IPS DF 4.7 (cell line): ENCODE measurements around the gene KANK2.

Experiments
- DNase-seq: peaks from one replicate; pipeline ENCODE4 v3.0.0-alpha.2; 2013; ENCODE audit warnings: low spot score; ENCODE audit errors: extremely low read depth

The KANK2 gene

DNA sequence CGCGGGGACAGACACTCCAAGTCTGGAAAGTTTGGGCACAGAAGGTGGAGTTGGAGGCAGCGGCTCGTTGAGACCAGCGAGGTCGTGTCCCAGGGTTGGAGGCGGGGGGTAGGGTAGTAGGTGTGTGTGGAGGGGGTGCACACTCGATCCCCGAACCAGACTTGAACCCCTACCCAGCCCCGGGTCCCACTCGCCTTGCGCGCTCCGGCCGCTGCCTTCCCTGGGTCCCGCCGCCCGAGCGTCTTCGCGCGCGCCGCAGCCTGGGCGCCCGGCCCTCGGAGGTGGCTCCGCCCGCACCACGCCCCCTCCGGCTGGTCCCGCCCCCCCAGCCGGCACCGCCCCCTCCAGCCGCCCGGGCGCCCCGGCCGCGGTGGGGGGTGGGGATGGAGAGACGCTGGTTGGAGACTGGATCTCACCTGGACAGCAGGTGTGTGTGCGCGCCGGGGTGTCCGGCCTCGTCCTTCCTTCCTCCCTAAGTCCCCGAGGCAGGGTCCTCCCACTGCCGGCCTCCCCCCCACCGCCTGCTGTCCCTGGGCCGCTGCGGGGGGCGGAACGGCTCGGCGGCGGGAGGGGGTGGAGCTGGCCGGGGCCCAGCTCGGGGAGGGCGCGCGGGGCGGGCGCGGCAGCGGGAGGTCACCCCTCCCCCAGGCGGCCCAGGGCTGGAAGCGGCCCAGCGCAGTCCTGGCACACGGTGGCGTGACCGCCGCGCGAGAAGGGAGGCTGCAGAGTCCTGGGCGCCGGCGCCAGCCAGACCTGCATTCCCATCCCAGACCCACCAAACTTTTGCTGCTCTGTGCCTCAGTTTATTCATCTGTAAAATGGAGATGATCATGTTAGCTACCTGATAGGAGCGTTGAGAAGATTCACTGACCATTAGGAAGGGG lies at the start of gene KANK2:
Gene KANK2 (minus strand): TSS at position 255 of the 884 bp plus-strand sequence. CDS start 3,034 bp downstream, outside the sequence.
- no peak for DNase-seq

- DNase-seq, result no peak
Observed at GRCh38 chr19:11246941-11247340, 49.6 kb upstream of the KANK2 start.

DNA sequence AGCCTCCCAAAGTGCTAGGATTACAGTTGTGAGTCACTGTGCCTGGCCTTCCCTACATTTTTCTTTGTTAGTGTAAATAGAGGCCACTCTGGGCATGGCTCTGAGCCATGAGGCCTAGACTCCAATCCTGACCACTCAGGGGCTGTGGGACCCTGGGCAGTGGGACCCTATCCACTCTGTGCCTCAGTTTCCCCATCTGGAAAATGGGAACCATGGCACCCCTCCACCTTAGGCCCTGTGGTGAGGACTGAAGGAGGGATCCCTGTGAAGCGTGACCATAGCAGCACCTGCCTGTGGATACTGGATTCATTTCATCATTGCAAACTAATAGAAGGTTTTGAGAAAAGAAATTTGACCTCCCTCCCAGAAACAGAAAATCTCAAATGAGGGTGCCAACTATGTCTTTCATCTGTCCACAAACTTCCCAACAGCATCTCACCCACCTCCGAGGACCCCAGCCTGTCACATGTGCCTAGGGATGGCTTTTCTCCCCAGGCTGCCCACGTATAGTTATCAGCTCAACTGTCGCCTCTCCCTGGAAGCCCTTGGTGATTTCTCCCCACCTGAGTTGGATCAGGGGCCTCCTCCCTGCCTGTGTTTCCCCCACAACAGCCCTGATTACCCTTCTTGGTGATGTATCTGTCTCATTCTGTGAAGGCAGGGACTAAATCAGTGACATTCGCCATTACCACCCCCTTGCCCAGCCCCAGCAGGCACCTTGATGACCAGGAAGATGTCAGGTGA lies 47.7 kb upstream of the KANK2 start:
- DNase-seq, result no peak

DNA sequence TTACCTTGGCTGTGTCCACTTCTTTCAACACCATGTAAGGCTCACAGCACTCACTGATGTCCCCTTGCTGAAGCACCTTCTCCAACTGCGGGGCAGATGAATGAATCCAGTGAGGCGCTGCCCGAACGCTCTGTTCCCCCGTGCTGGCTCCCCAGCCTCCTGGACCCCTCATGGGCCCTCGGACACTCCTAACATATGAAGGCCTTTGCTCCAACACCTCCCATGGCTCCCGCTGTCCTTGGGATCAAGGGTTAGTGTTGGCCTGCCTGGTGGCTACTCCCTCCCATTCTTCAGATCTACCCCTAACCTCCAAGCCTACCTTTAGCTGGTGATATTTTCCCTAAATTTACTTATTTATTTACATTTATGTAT lies 46.4 kb upstream of the KANK2 start:
- no peak for DNase-seq

DNA sequence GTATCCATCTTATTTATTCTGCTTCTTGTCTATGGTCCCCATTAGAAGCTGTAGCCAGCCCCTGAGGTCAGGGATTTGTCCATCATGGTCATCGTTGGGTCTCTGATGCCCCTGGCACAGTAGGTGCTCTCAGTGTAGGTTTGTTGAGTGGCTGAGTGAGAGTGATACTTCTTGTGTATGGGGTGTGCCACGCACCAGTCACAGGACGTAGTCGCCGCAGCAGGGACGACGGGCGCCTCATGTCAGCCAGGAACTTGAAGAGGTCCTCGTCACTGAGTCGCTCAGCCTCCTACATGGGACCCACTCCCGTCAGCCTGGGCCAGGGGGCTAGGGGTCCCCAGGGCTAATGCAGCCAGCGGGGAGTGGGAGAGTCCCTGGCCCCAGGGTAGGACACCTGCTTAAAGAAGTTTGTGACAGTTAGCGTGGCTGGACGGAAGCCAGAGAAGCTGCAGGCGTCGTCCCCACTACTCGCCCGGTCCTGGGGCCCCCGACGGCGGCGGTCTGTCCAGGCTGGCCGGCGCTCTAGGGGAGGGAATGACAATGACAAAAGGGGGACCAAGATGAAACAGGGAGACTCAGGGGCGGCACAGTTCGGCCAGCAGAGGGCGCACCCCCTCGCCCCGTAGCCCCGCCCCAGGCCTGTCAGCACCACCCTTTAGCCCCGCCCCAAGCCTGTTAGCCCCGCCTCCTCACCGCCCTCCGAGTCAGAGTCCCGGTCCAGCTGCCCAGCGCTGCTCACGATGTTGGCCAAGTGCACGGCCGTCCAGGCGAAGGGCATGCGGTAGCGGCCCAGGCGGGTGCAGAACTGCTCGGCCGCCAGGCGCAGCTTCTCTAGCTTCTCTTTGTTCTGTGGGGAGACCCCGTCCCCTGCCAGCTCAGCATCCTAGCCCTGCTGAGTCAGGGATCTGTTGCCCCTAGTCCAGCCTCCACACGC lies 45.8 kb upstream of the KANK2 start:
- no peak for DNase-seq

- DNase-seq, result no peak
Observed at GRCh38 chr19:11242025-11242424, 44.7 kb upstream of the KANK2 start.

GRCh38 chr19:11240008-11240444 lies 42.7 kb upstream of the KANK2 start:
- no peak for DNase-seq

- DNase-seq, result no peak
Observed at GRCh38 chr19:11239377-11240000, 42.1 kb upstream of the KANK2 start, which contains the start of gene ANGPTL8. TSS of gene ANGPTL8 (plus strand) at chr19:11239619. CDS start at chr19:11239638, 19 bp downstream.

DNA sequence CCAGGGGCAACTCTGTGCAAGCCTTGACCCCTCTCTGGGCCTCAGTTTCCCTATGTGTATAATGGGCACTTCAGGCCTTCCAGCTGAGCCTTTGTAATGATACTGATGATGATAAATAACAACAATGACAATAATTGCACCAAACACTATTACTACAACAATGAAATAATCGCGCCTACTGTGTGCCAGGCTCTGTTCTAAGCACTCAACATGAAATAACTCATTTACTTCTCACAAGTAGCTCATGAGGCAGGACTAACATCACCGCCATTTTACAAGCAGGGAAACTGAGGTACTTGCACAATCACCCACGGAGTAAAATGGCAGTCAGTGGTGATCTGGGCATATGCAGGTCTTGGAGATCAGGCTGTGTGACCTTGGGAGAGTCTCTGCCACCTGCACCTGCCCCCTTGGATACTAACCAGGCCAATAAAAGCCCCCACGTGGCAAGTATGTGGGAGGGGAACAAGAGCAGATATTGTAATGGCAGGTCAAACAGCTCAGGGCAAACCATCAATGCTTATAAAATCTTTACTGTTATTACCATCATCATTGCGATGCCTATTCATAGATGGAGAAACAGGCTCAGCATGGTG lies 41.5 kb upstream of the KANK2 start:
- DNase-seq, result no peak

DNA sequence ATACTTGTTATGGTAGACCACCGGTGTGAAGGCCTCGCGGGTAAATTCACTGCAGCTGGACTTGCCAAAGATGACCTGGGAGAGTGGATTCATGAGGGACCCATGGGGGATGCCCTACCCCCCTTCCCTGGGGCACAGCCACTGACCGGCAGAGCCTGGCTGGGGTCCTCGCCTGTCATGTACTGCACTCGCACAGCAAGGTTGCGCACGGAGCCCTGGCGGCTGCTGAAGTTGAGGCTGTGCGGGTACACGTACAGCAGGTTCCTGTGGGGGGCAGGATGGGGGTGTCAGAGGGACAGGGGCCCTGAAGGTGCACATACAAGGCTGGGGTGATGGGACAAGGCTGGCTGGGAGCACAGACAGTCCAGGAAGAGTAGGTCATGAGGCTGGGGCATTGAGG lies 40.7 kb upstream of the KANK2 start:
- no peak for DNase-seq

- DNase-seq, result no peak
Observed at GRCh38 chr19:11237321-11237720, 40.0 kb upstream of the KANK2 start.

- no peak for DNase-seq
Observed at GRCh38 chr19:11236324-11237301, 39.3 kb upstream of the KANK2 start.

GRCh38 chr19:11234486-11235075 lies 37.2 kb upstream of the KANK2 start:
- DNase-seq, result no peak

GRCh38 chr19:11233073-11233472 lies 35.7 kb upstream of the KANK2 start:
- DNase-seq, result no peak

GRCh38 chr19:11232555-11232954 lies 35.2 kb upstream of the KANK2 start:
- no peak for DNase-seq

DNA sequence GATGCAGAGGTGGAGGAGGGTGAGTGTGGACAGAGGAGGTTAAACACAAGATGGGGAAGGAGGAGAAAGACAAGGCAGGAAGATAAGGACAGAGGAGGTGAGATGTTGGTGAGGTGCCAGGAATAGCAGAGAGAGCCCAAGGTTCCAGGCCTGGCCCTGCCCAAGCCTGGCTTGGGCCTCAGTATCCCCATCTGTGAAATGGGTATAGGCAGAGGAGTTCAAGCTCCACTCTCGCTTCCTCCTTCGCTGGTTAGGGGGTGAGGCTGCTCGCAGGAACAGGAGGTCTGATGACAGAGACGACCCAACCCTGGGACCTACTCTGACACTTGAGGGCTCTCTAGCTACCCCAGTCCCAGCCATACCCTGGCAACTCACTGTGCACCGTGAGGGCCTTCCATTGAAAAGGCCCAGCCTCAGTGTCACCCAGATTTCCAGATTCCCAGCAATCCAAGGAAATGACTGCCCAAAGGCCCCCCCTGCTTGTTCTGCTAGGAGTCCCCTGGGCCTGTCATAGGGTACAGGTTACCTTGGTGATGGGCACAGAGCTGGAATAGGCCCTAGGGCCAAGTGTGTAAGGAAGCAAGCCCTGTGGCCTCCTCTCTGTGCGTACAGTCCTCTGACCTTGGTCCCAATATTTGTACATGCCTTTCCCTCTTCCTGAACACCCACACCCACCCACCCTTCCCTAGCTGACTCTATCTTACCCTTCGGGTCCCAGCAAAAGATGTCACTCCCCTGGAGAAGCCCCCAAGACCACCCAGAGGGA lies 33.5 kb upstream of the KANK2 start:
- no peak for DNase-seq

DNA sequence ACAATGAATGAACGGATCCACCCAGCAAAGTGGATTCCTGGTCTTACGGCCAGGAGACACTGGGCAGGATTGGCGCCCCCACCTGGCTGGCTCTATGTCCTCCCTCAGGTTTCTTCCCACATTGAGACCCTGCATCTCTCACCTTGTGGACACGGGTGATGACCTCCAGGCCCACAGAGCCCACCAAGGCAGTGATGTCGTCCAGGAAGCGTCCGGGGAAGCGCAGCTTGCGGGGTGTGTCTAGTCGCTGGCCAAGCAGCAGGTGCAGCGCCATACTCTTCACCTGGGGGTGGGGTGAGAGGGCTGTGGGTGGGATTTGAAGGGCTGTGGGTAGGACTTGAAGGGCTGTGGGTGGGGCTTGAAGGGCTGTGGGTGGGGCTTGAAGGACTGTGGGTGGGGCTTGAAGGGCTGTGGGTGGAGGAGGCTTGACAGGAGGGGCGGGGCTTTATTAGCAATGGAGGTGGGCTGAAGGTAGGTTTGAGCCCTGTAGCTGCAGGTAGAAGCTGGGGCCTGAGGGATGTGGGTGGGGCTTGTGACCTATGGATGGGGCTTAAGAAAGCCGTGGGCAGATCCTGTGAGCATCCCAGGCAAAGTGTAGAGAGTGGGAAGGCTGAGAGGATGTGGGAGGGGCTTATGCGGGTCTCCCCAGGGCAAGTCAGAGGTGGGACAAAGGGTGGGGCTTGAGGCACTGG lies 30.0 kb upstream of the KANK2 start:
- DNase-seq, result peak; percentile 78
